GM18508 (cell line): ENCODE data around the gene TNNT3.

Experiments
- ATAC-seq: cut with Tn5 transposase; IDR thresholded peaks from one replicate; pipeline ENCODE4 v1.9.1; 2021; ENCODE audit warnings: moderate number of reproducible peaks; ENCODE audit not compliant: insufficient read depth, unreplicated experiment

TNNT3 gene

DNA sequence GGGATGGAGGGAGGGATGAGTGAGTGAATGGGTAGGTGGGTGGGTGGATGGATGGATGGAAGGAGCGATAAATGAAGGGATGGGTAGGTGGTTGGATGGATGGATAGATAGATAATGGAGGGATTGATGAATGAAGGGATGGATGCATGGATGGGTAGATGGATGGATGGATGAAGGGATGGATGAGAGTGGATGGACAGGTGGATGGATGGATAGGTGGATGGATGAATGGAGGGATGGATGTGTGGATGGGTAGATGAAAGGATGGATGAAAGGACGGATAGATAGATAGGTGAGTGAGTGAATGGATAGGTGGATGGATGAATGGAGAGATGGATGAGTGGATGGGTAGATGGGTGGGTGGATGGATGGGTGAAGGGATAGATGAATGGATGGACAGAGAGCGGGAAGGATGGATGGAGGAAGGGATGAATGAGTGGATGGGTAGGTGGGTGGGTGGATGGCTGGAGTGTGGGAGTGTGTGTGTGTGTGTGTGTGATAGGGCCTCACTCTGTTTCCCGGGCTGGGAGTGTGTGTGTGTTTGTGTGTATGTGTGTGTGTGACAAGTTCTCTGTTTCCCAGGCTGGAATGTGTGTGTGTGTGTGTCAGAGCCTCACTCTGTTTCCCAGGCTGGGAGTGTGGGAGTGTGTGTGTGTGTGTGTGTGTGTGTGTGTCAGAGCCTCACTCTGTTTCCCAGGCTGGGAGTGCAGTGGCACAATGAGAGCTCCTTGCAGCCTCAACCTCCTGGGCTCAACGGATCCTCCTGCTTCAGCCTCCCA is 25.7 kb upstream of the TNNT3 start:
- no peak for ATAC-seq

DNA sequence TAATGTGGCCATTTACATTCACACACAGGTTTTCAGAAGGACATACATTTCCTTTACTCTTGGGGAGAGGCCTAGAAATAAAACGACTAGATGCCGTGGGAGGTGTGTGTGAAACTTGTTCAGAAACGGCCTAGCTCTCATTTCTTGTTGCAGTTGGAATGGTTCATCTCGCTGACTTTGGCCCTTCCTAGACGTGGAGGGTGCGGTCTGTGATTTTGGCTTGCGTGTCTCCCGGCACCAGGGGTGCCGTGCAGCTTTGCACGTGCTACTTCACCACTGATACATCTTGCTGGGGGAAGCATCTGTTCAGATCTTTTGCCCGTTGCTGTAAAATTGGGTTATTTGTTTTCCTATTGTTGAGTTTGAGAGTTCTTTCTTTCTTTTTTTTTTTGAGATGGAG is 24.7 kb upstream of the TNNT3 start:
- ATAC-seq: no peak

DNA sequence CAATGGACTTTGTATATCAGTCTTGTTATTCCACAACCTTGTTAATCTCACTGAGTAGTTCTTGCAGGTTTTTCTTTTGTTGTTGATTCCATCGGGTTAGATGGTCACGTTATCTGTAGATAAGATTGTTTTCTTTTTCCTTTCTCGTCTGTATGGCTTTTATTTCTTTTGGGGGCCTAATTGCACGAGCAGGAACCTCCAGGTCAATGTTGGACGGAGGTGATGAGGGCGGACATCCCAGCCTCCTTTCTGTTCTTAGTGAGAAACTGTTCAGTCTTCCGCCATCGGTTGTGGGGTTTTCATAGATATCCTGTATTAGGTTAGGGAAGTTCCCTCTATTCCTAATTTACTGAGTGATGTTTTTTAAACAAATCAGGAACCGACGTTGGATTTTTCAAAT is 23.0 kb upstream of the TNNT3 start:
- ATAC-seq: no peak

DNA sequence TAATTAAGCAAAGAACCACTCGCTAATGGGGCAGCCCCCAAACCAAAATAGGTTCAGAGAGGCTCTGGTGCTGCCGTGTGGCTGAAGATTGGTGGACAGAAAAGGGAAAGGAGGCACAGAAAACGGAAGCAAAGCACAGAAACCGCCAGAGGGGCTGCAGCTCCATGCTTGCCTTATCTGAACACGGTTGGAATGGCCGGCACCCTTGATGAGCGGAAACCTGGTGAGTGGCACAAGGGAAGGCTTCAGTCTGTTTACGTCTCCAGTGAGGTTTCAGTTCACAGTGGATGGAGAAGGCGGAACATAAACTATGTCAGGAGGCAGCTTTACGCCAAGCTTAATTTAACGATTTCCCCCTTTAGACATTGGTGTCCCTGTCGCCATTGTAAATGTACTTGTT is 22.6 kb upstream of the TNNT3 start:
- ATAC-seq: no peak

DNA sequence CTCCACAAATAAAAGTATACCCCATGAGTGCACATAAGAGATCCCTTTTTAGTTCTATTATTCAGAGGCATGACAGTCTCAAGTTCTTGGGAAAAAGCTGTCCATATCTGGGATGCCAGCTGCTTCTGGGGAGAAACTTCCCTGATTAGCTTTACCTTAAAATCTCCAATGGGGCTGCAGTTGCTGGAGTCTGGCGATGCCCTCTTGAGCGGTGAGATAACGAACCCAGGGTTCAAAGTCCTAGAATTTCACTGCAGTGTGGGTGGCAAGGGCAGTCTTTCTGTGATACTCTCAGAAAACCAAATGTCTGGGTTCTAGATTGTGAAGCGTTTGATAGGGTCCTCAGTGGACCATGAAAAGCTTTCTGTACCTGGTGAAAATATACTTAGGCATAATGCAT is 20.4 kb upstream of the TNNT3 start:
- ATAC-seq: no peak

DNA sequence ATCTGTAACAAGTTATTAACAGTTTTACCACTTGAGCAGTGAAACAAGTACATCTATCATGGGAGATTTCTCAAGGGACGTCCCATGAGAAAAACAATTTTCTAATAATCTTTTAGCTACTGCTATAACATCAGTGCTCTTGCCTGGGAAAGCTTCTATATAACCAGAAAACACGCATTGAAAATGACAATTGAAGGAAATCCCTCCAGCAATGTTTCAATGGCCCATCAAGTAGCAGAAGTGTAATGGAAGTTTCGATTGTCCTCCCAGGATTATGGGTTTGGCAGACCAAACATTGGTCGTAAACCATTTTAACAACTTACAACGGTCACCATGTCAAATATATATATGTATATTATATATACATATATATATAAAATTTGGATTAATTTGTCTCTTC is 19.8 kb upstream of the TNNT3 start:
- no peak for ATAC-seq

DNA sequence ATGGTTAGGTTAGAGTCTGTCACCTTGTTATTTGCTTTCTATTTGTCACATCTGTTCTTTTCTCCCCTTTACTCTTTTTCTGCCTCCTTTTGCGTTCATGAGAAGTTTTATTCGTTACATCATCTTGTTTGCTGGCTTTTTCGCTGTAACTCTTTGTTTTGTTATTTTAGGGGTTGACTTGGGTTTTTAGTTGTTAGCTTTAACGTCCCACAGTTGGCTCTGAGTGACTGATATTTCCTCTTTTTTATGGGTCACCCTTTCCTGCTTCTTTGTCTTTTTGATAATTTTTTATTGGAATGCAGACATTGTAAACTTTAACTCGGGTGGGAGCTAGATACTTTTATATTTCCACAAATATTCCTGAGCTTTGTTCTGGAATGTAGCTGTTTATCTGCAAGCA is 13.3 kb upstream of the TNNT3 start:
- ATAC-seq: no peak

DNA sequence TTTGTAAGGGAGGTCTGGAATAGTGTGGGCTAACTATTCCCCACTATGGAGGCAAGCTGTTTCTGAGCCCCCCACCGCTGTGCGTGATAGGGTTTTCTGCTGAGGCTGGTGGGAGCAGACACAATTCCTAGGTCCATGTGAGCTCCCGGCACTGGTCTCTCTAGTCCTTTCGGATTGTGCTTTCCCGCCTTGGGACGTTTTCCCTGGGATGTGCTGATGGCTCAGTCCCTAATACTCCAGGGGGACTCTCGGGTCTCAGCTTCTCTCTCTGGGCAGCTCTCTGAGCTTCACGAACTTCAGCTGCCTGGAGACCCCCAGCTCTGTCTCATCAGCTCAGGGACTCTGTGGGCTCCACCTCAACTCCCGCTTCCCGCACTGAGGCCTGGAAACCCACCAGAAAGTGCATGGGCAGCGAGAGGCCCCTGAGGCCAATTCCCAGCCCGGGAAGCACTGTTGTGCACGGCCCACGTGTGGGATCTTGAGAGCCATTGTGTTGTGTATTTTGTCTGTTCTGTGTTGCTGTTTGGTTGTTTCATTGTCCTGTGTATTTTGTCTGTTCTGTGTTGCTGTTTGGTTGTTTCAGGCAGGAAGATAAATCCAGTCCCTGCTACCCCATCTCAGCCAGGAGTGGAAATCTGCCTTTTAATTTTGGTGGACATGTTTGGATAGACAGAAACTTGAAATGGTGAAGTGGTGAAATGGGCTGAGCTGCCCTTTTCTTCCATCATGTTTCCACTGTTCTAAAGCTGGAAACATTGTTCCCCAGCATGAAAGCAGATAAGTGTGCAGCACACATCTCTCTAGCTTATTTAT is 12.7 kb upstream of the TNNT3 start:
- no peak for ATAC-seq

DNA sequence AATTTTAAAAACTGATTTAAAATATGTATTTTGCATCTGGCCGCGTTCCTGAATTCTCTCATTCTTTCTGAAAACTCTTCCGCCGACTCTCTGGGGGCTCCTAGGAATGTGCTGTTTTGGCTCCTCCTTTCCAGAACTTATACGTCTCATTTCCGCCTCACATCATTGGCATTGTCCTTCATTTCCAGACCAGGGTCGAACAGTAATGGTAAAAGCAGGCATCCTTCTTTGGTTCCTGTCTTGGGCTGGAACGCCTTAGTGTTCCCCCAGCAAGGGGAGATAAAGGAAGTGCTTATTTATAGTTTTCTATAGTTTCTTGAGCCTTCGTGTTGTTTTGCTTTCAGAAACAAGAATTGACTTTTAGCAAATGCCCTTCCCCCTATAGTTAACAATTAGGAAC is 10.9 kb upstream of the TNNT3 start:
- no peak for ATAC-seq

DNA sequence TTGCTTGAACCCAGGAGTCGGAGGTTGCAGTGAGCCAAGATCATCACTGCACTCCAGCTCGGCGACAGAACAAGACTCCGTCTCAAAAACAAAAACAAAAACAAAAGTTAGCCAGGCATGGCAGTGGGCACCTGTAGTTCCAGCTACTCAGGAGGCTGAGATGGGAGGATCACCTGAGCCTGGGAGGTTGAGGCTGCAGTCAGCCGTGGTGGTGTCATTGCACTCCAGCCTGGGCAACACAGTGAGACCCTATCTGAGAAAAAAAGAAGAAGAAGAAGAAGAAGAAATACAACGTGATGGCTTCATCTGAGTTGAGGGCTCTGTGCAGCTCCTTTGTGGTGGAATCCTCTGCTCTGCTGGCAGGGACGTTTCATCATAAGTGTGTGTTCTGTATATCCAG is 10.0 kb upstream of the TNNT3 start:
- no peak for ATAC-seq

DNA sequence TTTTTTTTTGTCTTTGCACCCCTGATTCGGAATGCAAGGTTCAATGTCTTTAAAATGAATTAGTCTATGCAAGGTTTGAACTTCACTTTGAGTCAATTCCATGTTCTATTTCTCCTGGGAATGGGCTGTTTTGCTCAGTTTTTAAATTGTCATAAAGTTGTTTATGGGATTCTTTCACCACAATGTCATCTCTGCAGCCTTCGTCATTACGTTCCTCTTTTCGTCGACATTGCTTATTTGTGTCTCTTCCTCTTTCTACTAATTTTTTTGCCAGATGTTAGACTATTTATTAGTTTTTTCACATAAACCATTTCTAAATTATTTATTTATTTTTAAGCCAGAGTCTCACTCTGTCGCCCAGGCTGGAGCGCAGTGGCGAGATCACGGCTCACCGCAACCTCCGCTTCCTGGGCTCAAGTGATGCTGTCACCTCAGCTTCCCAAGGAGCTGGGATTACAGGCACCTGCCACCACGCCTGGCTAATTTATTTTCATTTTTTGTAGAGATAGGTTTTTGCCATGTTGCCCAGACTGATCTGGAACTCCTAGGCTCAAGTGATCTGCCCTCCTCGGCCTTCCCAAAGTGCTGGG is 7.1 kb upstream of the TNNT3 start:
- no peak for ATAC-seq

DNA sequence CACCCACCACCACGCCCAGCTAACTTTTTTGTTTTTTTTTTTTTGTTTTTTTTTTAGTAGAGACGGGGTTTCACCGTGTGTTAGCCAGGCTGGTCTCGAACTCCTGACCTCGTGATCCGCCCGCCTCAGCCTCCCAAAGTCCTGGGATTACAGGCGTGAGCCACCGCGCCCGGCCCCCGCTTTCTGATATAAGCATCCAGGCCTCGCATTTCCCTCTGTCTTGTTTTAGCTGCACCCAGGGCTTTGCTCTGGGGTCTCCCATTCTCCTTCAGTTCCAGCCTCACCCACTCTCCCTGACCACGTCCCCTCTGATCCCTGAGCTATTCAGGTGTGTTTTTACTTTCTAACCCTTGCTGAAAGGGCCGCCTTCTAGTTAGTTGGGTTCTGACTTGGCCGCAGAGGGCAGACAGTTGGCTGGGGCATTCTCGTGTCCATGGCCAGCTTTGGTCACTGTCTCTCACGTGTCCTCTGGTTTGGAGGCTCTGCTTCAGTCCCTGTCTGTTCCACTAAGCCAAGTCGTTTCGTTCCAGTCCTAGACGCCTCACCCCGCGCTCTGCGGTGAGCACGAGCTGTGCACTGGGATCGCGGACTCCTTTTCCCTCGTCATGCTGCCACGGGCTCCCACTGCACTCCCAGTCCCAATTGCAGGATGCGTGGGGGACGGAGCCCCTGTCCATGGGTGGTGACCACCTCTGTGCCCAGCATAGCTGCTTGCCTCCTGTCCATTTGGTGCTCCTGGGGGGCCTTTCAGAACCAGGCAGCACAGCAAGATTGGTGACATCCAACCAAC is 6.0 kb upstream of the TNNT3 start:
- ATAC-seq: no peak

DNA sequence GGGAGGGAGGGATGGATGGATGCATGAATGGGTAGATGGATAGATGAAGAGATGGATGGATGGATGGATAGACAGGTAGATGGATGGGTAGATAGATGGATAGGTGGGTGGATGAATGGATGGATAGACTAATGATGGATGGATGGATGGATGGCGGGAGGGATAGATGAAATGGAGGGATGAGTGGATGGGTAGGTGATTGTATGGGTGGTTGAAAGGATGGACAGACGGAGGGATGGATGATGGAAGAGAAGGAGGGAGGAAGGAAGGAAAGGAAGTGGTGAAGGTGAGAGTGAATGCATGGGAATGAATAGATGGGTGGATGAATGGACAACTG is 3.7 kb upstream of the TNNT3 start:
- no peak for ATAC-seq

DNA sequence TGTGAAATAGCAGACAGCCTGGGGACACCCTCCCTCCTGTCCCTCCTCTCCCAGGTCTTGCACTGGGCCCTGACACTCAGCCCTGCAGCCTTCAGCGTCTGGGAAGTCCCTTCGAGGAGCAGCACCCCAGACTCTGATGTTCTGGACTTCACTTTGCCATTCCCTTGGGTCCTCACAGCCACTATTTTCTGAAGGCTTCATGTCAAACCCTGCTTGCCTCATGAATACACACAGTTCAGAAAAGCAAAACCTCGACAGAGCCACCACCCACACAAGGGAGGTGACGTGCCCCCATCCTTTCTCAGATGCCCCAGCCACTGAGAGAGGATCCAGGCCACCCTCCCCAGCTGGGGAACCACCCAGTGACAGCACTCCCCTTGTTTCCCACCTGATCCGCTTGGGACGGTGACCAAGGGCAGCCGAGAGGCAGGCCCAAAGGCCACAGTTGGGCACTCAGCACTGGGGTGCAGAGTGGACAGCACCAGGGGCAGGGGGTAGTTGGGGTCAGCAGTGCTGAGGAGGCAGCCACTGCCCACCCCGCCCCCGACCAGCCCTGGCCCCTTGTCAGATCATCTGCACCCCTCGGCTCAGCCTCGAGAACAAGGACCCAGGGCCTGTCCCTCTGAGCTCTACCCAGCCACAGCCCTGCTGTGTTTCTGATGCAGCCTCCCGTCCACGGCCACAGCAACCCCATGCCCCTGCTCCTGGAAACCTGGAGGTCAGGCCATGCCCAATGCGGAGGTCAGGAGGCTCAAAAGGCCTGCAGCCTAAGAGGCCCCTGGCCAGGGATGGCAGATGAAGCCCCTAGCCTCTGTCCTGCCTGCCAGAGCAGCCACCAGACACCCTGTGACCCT is 3.1 kb upstream of the TNNT3 start:
- ATAC-seq: no peak

DNA sequence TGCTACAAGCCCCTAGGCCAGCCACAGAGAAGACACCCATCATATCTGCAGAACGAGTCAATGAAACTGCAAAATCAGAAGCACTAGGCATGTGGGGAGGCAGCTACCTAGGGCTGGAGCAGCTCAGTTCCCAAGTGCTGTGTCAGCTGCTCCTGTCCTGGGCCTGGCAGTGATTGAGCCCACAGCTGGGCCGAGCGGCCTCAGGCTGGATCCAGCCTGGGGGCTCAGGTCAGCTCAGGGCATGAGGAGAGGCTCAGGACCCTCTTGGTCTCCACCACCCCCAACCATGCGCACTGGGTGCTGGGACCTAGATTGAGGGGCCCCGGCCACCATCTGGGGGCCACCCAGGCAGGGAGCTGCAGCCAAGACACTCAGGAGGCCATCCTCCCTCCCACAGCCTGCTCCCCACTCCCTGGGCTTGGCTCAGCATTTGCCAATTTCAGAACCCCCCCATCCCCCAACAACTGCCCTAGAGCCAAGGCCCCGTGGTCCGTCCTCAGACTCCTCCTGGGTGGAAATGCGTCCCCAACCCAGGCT is 2.4 kb upstream of the TNNT3 start:
- ATAC-seq: no peak

DNA sequence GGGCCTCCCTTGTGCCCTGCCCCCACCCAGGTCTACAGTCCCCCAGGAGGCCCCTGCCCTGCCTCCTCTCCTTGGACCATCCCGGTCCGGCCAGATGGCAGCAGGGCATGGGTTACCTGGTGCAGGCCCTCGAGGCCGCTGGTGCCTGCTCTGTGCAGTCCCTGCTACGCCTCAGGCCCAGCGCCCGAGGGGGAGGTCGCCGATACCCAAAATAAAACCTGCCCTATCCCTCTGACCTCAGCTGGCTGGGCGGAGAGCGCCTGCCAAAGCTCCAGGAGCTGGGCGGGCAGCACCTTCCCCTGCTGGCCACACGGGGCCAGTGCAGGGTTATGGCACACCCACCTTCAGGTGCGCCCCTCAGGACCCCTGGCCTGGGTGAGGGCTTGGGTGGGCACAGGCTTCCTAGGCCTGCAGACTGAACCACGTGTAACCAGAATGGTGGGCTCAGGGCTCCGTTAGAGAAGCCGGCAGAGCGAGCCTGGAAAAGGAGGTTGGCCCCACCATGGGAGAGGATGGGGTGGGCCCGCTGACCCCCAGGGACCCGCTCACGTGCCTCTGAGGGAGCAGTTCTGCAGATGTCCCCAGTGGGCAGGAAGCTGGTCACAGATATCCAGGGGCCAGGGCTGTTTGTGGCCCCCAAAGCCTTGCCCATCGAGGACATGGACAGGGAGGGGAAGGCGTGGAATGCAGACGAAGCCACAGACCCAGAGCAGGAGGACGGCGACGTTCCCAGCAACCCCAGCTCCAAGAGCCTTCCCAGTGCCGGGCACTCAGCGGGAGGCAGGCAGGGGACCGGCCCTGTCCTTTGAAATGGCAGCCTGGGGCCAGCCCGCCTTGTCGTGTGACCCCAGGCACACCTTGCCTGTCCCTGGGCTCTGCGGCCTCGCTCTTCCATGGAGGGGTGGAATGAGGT is 1.7 kb upstream of the TNNT3 start:
- no peak for ATAC-seq

DNA sequence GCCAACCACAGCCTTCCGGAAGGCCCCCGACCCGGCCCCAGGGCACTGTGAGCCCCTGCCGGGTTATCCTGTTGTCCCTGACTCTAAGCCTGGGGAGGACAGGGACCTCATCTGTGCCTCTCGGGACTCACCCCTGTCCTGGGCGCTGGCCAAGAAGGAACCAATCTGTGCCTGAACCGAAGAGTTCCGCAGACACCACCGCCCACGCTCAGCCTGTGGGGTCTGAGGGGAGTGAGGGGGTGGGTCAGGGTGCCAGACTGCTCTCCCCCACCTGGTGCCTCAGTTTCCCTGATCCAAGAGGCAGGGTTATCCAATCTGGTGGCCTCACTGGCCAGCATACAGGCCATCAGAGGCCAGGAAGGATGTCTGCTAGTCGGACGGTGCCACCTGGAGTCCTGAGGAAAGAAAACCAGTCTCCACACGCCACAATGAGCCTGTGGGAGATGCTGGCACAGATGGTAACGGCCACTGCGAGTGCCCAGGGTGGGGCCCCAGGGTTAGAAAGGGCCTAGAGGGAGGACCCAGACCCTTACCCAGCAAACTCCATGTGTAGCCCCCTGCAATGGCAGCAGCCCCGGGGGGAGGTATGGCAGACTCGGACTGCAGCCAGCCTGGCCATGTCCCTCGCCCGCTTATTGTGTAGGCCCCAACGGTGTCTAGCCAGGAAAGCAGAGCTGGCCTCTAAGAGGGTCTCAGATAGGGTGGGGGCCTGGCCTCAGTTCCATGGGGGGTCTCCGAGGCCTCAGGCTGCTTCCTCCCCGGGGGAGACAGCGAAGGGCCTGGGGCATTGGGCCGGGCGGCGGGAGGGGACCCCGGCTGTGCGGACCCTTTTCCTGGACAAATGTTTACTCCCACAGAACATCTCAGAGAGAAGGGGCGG is 827 bp upstream of the TNNT3 start:
- ATAC-seq: no peak
